Stomach (tissue), 9 donors: ENCODE results near the gene WIZ. TPM values are rescaled to one million over a fixed set of nuclear protein-coding genes. Genes with fewer than 3 reads are reported as not detected.

Experiments used
- DNase-seq, 2 donors: peaks; one replicate each; pipeline versions ENCODE4 v3.0.0 to v3.0.0-alpha.2; 2013 to 2019
- H3K27ac ChIP-seq, 5 donors: fragments of 200-600 bp in 4 of 5; sonication (generic) in 4 of 5; one replicate each; pipeline ENCODE4 v1.5.1; 2013 to 2019; ENCODE audit warnings: mild to moderate bottlenecking in 1 of 5, moderate library complexity in 1 of 5
- H3K27me3 ChIP-seq, 3 donors: fragments of 200-600 bp; sonication (generic); one replicate each; pipeline ENCODE4 v1.5.1; 2017 to 2019; ENCODE audit warnings: mixed run types in 1 of 3
- H3K36me3 ChIP-seq, 4 donors: fragments of 200-600 bp; sonication (generic); 1 replicate in 3 of 4; 2 replicates in 1 of 4; pipeline ENCODE4 v1.5.1; 2016 to 2019
- H3K4me1 ChIP-seq, 4 donors: fragments of 200-600 bp; sonication (generic); one replicate each; pipeline ENCODE4 v1.5.1; 2016 to 2019
- H3K4me3 ChIP-seq, 4 donors: fragments of 200-600 bp; sonication (generic) in 3 of 4; one replicate each; pipeline ENCODE4 v1.5.1; 2016 to 2019; ENCODE audit warnings: mild to moderate bottlenecking in 1 of 4
- H3K9me3 ChIP-seq, 4 donors: fragments of 200-600 bp; sonication (generic); one replicate each; pipeline ENCODE4 v1.5.1; 2016 to 2019
- EP300 ChIP-seq: sonication (generic); formaldehyde crosslinking; IDR thresholded peaks from one replicate; pipeline ENCODE4 v1.6.1; 2017; ENCODE audit warnings: antibody characterized with exemption
- POLR2A ChIP-seq, 4 donors: fragments of 450-650 bp; IDR thresholded peaks; one replicate each; pipeline ENCODE4 v1.6.1; 2016; ENCODE audit warnings: antibody characterized with exemption in 4 of 4, control low read depth in 2 of 4, mild to moderate bottlenecking in 1 of 4, moderate library complexity in 1 of 4
- POLR2AphosphoS5 ChIP-seq, 3 donors: sonication (generic); formaldehyde crosslinking; IDR thresholded peaks; one replicate each; pipeline ENCODE4 v1.6.1; 2016; ENCODE audit warnings: antibody characterized with exemption in 3 of 3
- WGBS, 5 donors: extraction: QIAGEN DNeasy Blood & Tissue Kit in 3 of 5; methylation state at CpG; one replicate each; pipeline versions ENCODE4 v1.1.5 to v1.1.7; 2013 to 2018; 5-methylcytosine and 5-hydroxymethylcytosine counted together
- intact Hi-C: fragments of 100-400 bp; cut with DNase I; formaldehyde crosslinking; loops from one replicate; pipeline ENCODE4 v1.15.1; 2023; ENCODE audit warnings: low total_unique reads
- polyA plus RNA-seq, 3 donors: library from polyadenylated mRNA; stranded (reverse); fragments of 200-250 nt; gene quantifications; one replicate each; pipeline ENCODE4 v1.2.3, GENCODE V29; 2013
- total RNA-seq, 5 donors: library from RNA; depleted of rRNA; stranded (reverse); fragments of >200 nt; gene quantifications; one replicate each; pipeline versions ENCODE4 v1.1.0 to v1.2.3, GENCODE V29; 2014 to 2016
- TF ChIP-seq, protein P1 (sequence below), 7 experiments: fragments of 450-650 bp in 4 of 7; fragments of 200-600 bp in 3 of 7; sonication (generic) in 3 of 7; IDR thresholded peaks; one replicate each; pipeline ENCODE4 v1.5.1; 2016 to 2019; ENCODE audit warnings: antibody characterized with exemption in 7 of 7, control low read depth in 2 of 7, mild to moderate bottlenecking in 1 of 7
- donor health status: healthy with polysubstance abuse.
- donor health status: Bipolar disorder and iron deficiency.
- donor health status: healthy.

WIZ gene
- total and polyA plus RNA-seq, 8 donors = 13.9 to 124 (median 18.3) TPM

DNA sequence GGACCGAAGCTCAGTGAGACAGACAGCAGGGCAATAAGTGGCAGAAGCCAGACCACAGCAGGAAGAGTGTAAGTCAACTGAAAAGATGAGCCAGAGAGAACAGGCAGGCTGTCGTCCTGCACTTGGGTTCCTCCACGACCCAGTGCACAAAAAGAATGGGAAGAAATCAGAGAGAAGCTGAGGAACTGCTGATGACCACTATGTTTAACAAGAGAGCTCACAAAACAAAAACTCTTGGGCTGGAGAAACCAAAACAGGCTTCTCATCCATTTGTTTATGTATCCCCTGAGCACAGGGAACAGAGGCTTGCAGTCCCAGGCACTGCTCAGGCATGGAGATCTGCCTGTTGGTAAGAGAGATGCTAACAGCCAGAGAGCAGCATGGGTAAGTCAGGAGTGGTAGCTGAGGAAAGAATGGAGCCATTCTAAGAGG is 45.0 kb downstream of the WIZ start:
- Histone ChIP-seq H3K9me3 (no peaks in the 10 kb centered on the region), H3K4me3 (peak overlapping the region in 1 of 4 donors; percentile 4), H3K27me3 (no peaks in the 10 kb centered on the region), H3K36me3 (peaks cover 33 to 73% (median 60%) of the 10 kb centered on the region in 4 donors), H3K27ac (peak overlapping the region in 4 of 5 donors; percentile 56 to 82 (median 64)), H3K4me1 (peaks cover 20 to 96% (median 62%) of the 10 kb centered on the region in 4 donors)
- TF ChIP-seq POLR2A (IDR thresholded peaks at IDR 0.05) = no peak
- no peak for TF ChIP-seq POLR2AphosphoS5 (IDR thresholded peaks at IDR 0.05)
- intact Hi-C loops = no loop called here
- no peak for DNase-seq
- 41 to 52% (median 47%) methylated on average over 3 of the region's 3 CpGs for WGBS, 5 donors

GRCh38 chr19:15404097-15404779 is 45.5 kb downstream of the WIZ start:
- Histone ChIP-seq H3K4me3 (peak overlapping the region in 1 of 4 donors; percentile 4), H3K9me3 (no peaks in the 10 kb centered on the region), H3K27ac (peak overlapping the region in 4 of 5 donors; percentile 56 to 82 (median 64)), H3K27me3 (no peaks in the 10 kb centered on the region), H3K36me3 (peaks cover 33 to 73% (median 60%) of the 10 kb centered on the region in 4 donors), H3K4me1 (peaks cover 20 to 92% (median 58%) of the 10 kb centered on the region in 4 donors)
- DNase-seq = no peak
- no peak for TF ChIP-seq EP300
- peak in 1 of 3 donors; percentile 10 for TF ChIP-seq POLR2AphosphoS5 (IDR thresholded peaks at IDR 0.05)
- TF ChIP-seq, protein P1, sequence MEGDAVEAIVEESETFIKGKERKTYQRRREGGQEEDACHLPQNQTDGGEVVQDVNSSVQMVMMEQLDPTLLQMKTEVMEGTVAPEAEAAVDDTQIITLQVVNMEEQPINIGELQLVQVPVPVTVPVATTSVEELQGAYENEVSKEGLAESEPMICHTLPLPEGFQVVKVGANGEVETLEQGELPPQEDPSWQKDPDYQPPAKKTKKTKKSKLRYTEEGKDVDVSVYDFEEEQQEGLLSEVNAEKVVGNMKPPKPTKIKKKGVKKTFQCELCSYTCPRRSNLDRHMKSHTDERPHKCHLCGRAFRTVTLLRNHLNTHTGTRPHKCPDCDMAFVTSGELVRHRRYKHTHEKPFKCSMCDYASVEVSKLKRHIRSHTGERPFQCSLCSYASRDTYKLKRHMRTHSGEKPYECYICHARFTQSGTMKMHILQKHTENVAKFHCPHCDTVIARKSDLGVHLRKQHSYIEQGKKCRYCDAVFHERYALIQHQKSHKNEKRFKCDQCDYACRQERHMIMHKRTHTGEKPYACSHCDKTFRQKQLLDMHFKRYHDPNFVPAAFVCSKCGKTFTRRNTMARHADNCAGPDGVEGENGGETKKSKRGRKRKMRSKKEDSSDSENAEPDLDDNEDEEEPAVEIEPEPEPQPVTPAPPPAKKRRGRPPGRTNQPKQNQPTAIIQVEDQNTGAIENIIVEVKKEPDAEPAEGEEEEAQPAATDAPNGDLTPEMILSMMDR (IDR thresholded peaks at IDR 0.05) = no peak
- TF ChIP-seq POLR2A (IDR thresholded peaks at IDR 0.05) = no peak
- intact Hi-C loops = no loop called here
- 53 to 74% (median 66%) methylated on average over 7 of the region's 7 CpGs for WGBS, 5 donors

GRCh38 chr19:15403151-15403531 is 46.6 kb downstream of the WIZ start:
- Histone ChIP-seq H3K4me3 (no peak overlapping the region), H3K36me3 (peaks cover 44 to 73% (median 67%) of the 10 kb centered on the region in 4 donors), H3K27me3 (no peaks in the 10 kb centered on the region), H3K4me1 (peaks cover 20 to 82% (median 56%) of the 10 kb centered on the region in 4 donors), H3K9me3 (no peaks in the 10 kb centered on the region), H3K27ac (peak overlapping the region in 4 of 5 donors; percentile 56 to 82 (median 64))
- intact Hi-C loops = no loop called here
- TF ChIP-seq POLR2A (IDR thresholded peaks at IDR 0.05) (no peak), EP300 (no peak), POLR2AphosphoS5 (IDR thresholded peaks at IDR 0.05) (no peak)
- TF ChIP-seq, protein P1 (IDR thresholded peaks at IDR 0.05) = no peak
- 83 to 92% (median 88%) methylated on average over 10 of the region's 10 CpGs for WGBS, 5 donors
- no peak for DNase-seq

- DNase-seq = no peak
- 72 to 87% (median 85%) methylated on average over 15 of the region's 15 CpGs for WGBS, 5 donors
- TF ChIP-seq, protein P1 (IDR thresholded peaks at IDR 0.05) = no peak
- TF ChIP-seq POLR2A (IDR thresholded peaks at IDR 0.05) (no peak), EP300 (no peak), POLR2AphosphoS5 (IDR thresholded peaks at IDR 0.05) (no peak)
Measured at GRCh38 chr19:15402411-15403150, 47.2 kb downstream of the WIZ start.

More at GRCh38 chr19:15402411-15403150, 47.2 kb downstream of the WIZ start:
- peaks cover 50 to 73% (median 70%) of the 10 kb centered on the region in 4 donors for H3K36me3 ChIP-seq
- intact Hi-C loops = no loop called here
- peaks cover 20 to 77% (median 54%) of the 10 kb centered on the region in 4 donors for H3K4me1 ChIP-seq
- H3K4me3 ChIP-seq = no peak overlapping the region
- H3K9me3 ChIP-seq = no peaks in the 10 kb centered on the region
- peak overlapping the region in 4 of 5 donors; percentile 56 to 82 (median 64) for H3K27ac ChIP-seq
- no peaks in the 10 kb centered on the region for H3K27me3 ChIP-seq
